H4 (cell line): ENCODE measurements around the gene PLCL2. TPM values are rescaled to one million over a fixed set of nuclear protein-coding genes. Genes with fewer than 3 reads are reported as not detected.
A peak's percentile ranks its signal among the peaks of the same experiment; 100 is the strongest.

ENCODE experiments used
- DNase-seq: peaks from one replicate; pipeline ENCODE4 v3.0.0-alpha.2; 2015; ENCODE audit warnings: low spot score
- total RNA-seq: library from RNA; depleted of rRNA; stranded (reverse); fragments of >200 nt; shearing (Covaris generic); gene quantifications from 2 replicates; pipeline ENCODE4 v1.2.3, GENCODE V29; 2014

The PLCL2 gene
- total RNA-seq, 1 experiment from 2014 or later = 5.8 TPM

DNA sequence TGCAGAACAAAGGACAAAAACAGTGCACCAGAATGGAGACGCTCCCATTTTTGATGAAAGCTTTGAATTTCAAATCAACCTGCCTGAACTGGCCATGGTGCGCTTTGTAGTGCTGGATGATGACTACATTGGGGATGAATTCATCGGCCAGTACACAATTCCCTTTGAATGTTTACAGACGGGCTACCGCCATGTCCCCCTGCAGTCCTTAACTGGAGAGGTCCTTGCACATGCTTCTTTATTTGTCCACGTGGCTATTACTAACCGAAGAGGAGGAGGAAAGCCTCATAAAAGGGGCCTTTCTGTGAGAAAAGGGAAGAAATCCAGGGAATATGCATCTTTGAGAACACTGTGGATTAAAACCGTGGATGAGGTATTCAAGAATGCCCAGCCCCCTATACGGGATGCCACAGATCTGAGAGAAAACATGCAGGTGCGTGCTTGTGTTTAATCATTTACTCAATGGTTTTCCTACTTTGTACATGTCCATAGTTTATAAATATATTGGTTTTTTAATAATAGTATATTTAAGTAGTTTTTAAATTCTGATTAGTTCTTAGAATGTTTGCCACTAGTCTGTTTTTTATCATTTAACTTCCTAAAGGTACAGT is 127.1 kb downstream of the PLCL2 start:
- DNase-seq = no peak

DNA sequence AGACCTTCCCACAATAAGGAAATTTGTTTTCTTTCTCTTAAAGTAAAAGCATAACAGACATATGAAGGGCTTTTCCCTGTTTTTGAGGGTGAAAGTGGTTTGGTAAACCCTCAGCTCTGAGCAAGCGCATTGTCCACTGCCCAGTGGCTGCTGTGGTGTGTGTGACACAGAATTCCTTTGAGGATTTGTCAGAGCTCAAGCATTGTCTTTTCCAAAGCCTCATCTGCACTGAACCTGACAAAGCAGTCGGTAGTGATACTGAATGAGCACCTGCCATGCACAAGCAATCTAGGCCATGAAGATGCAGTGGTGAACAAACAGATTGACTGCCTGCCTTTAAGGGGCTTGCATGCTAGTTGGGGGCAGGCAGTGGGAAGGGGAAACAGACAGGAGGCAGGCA is 128.3 kb downstream of the PLCL2 start:
- no peak for DNase-seq

DNA sequence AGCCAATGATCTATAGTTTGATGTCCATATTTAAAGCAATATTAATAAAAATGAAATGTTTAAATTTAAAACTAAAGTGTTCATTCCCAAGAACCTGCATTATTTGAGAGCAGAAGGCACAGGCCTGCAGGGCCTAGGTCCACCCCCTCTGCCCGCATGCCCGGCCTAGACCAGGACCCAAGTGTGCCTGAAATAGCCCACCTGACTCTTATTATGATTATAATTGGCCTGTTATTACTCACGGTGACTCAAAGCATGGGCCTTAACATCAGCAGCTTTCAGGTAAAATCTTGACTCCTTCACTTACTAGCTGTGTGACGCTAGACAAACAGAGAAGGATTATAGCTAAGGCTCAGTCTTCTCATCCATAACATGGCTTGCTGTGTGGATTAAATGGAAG is 128.8 kb downstream of the PLCL2 start:
- no peak for DNase-seq

DNA sequence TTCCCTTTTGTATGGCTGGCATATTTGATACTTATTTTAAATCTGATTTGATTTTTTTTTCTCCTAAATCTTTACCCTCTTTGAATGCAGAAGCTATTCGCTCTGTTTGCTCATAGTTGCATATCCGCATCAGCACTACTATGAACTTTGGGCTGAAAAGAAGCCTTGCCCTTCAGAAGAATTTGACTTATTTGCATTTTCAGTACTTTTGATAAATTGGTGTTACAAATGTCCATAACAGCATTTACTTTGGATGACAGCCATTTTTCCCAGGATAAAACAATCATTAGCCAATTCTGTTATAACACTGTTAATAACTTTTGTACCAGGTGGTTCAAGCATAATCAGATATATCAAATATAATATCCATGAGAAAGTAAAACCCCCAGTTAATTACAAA is 129.5 kb downstream of the PLCL2 start:
- DNase-seq = no peak

DNA sequence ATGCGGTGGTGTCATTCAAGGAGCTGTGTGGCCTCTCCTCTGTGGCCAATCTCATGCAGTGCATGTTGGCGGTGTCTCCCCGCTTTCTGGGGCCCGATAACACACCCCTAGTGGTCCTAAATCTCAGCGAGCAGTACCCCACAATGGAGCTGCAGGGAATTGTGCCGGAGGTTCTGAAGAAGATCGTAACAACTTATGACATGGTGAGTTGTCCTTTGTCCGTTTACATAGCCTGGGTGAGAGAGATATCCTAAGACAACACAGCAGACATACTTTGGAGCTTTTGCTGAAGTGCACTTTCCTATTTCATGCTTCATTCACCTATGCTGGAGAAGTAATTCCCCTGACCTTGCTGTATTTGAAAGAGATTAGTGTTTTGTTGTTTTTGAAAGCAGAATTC is 130.0 kb downstream of the PLCL2 start:
- no peak for DNase-seq

DNA sequence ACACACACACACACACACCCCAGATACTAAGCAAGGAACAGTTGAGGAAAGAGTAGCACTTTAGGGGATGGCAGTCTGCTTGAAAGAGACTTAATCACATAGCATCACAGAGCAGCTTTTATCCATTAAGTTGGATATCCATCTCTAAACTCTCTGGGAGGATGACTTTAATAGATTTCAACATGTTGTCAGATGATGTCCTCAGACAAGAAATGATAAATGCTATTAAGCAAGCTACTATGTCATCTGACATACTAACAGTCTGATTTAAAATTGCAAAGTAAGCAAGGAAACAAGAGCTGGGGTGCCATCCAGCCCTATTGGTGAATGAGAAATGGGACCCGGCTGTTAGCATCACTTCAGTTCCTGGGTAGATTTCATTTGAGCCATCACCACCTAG is 136.9 kb downstream of the PLCL2 start:
- no peak for DNase-seq

DNA sequence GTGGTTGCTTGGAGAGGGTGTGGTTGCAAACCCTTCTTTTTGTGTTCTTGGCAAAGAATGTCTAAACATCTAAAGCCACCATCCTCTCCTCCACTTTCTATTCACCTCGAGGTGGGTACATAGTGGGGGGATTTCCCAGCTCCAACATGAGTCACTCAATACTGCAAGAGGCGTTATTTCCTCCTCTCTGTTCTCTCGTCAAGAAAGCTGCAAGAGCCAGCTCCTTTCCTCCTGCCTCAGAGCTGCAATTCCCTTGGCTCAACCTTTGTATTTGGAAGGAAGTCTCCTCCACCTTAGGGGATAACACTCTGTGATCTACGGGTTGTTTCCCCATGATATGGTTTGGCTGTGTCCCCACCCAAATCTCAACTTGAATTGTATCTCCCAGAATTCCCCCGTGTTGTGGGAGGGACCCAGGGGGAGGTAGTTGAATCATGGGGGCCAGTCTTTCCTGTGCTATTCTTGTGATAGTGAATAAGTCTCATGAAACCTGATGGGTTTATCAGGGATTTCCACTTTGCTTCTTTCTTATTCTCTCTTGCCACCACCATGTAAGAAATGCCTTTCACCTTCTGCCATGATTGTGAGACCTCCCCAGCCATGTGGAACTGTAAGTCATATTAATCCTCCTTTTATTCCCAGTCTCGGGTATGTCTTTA is 138.4 kb downstream of the PLCL2 start:
- peak; percentile 40 for DNase-seq

DNA sequence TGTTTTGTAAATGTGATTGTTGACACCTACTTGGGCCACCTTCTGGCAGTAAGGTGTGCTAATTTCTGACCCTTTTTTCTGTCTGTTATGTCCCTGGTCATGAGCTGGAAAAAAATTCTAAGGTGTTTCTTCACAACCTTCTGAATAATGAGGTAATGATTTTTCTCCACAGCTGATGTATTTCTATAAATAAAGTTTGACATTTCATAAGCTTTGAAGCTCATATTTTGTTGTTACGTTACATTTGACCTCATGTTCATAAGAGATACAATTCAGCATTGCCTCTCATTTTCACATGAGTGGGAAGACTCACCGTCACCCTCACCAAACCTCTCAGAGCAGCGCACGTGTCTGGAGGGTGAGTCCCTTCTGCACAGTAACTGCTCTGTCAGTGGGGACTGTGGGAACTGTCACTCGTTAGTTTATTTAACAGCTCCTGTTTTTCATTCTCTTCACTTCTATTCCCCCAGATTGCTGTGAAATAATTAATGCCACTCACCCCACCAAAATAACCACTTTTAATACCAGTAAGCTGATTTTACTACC is 140.9 kb downstream of the PLCL2 start:
- DNase-seq = no peak

DNA sequence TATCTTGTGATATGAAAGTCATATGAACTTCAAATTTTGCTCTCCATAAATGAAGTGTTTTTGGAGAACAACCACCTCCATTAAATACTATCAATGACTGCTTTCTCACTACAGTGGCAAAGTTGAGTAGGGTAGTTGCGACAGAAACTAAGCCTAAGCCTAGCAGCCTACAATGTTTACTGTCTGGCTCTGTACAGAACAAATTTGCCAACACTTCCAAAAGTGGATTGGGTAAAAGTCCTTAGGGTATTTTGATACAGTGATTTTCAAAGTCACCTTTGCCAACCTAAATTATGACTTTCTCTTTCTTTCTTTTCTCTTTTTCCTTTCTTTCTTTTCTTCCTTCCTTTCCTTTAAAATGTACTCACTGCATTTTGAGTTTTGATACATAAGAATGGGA is 142.6 kb downstream of the PLCL2 start:
- DNase-seq = no peak

DNA sequence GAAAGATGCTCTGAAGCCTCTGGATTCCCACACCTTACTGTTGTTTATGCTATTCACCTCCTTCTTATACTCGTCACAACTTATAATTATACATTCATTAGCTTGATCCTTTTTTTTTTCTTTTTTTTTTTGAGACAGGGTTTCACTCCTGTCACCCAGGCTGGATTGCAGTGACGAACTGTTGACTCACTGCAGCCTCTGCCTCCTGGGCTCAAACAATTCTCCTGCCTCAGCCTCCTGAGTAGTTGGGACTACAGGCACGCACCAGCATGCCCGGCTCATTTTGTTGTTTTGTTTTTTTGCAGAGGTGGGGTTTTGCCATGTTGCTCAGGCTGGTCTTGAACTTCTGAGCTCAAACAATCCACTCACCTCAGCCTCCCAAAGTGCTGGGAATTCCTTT is 143.6 kb downstream of the PLCL2 start:
- DNase-seq = no peak

DNA sequence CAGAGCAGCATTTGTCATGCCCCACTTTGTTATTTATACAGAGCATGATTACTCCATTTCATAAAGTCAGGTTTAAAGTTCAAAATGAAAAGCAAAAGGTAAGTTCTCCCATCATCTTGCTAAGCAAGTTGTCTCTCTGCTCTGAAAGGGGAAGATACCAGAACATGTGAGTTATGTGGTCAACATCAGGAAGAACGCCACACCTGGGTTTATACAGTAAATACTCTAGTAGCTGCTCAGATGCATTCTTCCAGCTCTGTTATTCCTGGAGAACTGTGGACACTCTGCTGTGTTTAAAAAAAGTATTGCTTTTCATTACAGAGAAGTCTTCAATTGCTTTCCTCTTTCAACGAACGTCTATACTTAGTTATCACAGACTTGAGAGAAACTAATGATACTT is 145.7 kb downstream of the PLCL2 start:
- no peak for DNase-seq

DNA sequence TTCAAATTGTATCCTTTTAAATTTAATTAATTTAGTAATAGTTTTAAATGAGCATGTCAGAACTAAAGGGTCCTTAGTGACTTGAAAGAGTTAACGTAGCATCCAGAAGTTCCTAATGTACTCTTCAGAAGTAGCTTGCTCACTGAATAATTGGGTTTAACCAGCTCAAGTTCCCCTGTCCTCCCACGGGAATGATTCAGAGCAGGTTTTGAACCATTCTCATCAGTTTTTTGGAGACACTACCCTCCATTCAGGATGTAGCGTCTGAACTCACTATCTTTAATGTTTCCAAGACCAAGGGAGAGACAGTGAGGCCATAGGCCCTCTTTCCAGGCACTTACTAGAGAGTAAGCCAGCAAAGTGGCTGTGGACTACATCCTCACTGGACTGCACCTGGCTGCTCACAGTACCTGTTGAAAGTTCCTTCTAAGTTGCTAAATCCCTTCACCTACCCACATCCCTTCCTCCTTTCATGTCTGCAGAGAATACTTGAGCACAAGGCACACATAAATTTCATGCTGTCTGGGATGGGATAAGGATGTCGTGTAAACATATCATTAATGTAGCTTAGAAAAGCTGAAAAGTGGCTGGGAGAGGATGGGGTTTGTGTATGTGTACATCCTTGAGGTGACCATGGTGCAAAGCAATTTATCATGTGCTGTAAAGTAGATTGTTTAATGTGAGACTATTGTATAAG is 146.3 kb downstream of the PLCL2 start:
- no peak for DNase-seq

DNA sequence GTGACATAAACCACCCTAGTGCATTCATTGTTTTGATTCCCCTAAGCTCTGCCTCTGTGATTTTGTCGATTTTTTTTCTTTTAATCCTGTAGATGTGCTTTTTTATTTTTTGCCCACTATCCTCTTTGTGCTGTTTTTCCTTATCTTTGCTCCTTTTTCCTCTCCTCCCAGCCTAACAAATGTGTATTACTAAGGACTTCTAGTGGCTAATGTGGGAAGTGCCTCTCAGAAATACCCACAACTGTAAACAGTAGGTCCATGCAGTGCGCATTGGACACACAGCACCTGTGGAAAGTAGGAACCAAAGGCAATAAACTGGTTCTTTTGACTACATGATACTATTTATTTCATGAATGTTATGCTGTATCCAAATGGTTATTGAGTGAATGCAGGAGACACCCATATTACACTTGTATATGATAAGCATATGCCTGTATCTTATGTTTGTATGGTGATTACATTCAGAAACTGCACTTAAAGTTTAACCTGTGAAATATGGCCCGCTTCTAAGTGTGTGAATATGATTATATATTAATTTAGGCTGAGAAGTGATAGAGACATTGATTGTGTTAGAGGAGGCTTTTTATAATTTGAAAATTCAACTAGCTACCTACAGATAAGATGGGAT is 147.8 kb downstream of the PLCL2 start:
- DNase-seq = peak; percentile 40

DNA sequence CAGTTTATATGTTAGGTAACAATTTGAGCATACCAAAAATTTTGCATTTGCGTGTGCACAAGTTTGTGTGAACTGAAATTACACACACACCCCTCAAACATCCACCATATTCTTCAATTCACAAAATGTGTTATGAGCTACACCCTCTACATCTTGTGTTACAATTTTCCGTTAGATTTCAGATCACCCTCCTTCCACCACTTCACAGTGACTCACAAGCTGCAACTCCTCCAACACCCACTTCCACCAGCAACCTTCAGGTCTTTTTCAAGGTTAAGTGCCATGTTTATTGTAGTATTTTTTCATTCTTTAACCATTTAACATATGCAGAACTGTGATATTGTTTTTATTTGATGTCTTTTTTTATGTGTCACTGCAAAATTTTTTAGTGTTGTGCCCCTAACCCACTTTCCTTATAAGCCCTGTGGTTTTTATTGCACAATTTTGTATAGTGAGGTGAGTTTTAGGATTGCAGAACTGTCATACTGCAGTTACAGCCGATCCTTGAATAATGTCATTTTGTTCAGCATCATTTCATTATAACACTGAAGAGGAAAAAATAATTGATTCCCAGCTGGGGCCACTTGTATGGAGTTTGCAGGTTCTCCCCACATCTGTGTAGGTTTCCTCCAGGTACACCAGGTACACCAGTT is 148.9 kb downstream of the PLCL2 start:
- no peak for DNase-seq

DNA sequence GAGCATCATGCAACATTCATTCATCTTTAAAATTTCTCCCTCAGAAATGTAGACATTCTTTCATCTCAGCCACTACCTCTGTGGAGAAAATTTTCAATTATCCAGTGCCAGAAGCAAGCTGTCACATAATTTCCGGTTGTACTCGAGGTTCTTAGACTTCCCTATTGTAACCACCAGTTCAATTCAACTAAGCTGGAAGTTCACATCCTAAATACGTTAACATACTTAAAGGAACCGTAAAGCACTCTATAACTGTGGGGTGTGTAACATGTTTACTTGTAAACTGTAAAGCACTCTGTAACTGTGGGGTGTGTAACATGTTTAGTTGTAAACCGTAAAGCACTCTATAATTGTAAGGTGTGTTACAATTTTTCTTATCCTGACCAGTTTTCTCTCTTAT is 150.3 kb downstream of the PLCL2 start:
- no peak for DNase-seq

DNA sequence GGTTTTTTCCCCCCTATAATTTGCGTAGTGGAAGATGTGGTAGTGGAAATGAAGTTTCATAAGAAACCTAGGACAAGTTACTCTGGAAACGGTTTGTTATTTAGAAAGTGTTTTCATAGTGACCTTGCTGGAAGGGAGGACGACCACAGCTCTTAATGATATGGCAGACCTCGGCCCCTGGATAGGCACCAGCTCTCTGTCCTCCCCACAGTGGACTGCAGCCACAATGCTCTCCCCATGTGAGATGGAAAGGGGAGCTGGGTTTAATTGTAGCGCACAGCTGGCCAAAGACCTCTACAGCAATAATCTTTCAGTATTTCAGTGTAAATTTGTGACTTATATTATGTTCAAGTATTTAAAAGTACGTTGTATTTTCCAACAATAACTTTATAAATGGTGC is 151.2 kb downstream of the PLCL2 start:
- no peak for DNase-seq

DNA sequence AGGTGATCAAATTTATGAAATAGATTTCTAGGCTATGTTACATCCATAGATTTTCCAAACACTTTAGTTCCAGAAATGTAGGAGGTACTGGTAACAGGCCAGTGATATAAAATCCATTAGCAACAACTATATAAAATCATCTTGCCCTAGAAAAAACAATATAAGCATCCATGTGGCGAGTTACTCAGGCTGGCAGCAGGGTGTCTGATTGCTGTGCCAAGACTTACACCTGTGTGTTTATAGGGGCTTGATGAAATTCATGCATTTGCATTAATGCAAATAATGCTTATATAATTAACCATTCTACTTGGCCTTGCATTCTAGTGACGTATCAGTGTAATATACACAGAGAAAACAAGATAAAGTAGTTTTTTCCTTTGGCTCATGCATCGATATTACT is 153.4 kb downstream of the PLCL2 start:
- no peak for DNase-seq

DNA sequence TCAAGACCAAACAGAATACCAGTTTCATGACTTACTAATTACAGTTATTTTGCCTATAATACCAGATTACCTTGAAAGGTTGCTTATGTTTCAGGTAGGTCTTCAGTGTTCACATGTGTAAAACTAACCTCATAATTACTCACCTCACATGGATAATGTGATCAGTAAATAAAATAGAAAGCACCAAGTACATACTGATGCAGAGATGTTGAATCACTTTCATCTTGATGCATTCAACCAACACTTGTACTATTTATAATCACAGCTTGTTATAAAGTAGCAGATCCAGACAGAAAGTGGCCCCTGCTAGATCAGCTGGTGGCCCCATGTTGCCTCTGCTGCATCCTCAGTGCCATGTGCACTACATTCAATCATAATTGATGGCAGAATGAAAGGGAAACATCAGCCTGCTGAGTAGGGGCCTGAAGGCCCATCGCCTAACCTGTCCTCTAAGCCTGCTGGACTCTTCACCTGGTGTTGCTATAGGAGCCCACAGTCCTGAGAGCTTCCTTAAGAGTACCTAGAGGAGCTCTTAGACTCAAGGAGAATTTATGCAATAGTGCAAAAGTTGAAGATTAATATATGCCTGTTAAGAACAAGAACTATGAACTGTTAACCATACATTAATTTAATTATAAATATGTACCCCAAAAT is 154.3 kb downstream of the PLCL2 start:
- DNase-seq = no peak

DNA sequence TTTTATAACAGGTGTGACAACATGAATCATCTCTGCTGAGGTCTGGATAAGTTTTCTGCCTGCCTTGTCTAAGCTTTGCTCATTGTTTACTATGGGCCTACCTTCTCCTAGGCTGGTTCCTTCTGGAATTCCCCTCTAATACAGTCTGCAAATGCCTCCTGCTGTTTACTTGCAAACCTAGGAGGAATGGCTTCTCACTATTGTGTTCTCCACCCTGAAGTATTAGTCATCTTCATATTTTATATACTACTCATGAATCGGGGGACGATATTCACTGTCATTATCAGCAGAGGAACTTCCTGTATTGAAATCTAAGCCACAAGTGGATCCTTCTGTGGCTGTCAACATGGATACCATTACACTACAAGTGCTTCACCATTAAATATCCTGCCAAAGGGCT is 154.8 kb downstream of the PLCL2 start:
- peak; percentile 50 for DNase-seq

DNA sequence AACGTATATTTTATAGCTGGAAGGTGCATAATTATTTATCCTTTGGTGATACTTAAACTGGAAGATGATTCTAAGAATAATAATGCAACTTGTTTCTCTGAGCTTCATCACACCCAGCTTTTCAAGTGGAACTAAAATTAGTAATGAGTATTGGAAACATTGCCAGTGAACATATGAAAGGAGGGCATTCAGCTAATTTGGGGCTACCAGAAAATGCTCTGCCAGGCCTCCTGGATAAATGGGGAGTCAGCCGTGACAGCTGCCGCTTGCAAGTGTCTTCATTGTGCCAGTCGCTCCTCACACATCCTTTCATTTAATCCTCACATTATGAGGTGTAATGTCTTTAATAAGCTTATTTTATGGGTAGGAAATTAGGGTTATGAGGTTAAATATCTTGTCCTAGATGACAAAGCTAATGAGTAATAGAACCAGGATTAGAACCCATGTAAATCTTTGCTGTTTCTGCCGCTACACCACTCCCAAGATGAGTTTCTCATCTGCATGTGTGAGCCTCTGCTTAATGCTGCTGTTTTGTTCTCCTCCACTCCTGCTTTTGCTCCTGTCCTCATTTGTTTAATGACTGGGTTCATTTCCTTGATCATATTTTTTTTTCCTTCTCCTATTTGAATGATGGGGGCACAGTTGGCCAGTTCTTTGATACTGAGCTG is 155.7 kb downstream of the PLCL2 start:
- DNase-seq = no peak

DNA sequence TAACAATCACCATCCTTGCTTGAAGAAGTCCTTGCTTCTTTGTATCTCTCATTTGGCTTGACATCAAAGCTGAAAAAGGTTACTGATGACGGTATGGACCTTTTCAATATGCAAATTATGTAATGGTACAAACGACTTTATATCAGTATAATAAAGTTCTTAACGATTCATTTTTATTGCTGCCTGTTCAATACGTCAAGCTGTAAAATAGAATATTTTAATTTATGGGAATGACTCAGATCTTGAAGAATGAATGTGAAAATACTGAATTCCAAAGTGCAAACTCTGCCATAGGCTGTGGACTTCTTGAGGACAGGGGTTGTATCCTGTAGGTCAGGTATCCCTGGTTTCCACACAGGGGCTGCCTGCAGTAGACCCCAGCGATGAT is 156.2 kb downstream of the PLCL2 start:
- DNase-seq = no peak
